K562 (cell line): Measurements from ENCODE around the gene KMT2E. TPM values are rescaled to one million over a fixed set of nuclear protein-coding genes. Genes with fewer than 3 reads are reported as not detected.

ENCODE experiments used
- BCOR ChIP-seq: fragments of 450-650 bp; IDR thresholded peaks from 2 replicates; pipeline ENCODE4 v1.6.1; 2016
- CCAR2 ChIP-seq: fragments of 200-400 bp; formaldehyde crosslinking; IDR thresholded peaks from 2 replicates; pipeline ENCODE4 v1.6.1; 2017; ENCODE audit warnings: mild to moderate bottlenecking, low read depth, low read length
- DDX20 ChIP-seq: fragments of 450-650 bp; IDR thresholded peaks from 2 replicates; pipeline ENCODE4 v1.6.1; 2016; ENCODE audit warnings: missing genetic modification characterization, low read depth, mild to moderate bottlenecking, missing compliant biosample characterization, moderate library complexity
- GABPB1 ChIP-seq: sonication (generic); formaldehyde crosslinking; IDR thresholded peaks from 2 replicates; pipeline ENCODE4 v1.8.0; 2022; ENCODE audit warnings: mild to moderate bottlenecking, missing genetic modification reagents
- GMEB1 ChIP-seq: fragments of 250-450 bp; sonication (Bioruptor Pico); IDR thresholded peaks from 2 replicates; pipeline ENCODE4 v1.4.0; 2020; ENCODE audit warnings: mild to moderate bottlenecking
- HMG20B ChIP-seq: fragments of 250-450 bp; sonication (Bioruptor Pico); IDR thresholded peaks from 2 replicates; pipeline ENCODE4 v1.5.0; 2021; ENCODE audit warnings: mild to moderate bottlenecking
- HNRNPLL ChIP-seq: fragments of 200-400 bp; formaldehyde crosslinking; IDR thresholded peaks from 2 replicates; pipeline ENCODE4 v1.6.1; 2017; ENCODE audit warnings: low read length, low read depth, mild to moderate bottlenecking; ENCODE audit not compliant: poor library complexity, severe bottlenecking
- KAT2B ChIP-seq: IDR thresholded peaks from one replicate; pipeline ENCODE4 v1.6.1; 2012; ENCODE audit warnings: low read depth, mild to moderate bottlenecking, control low read depth, inconsistent platforms, low read length, moderate library complexity
- KLF13 ChIP-seq: fragments of 450-650 bp; IDR thresholded peaks from 2 replicates; pipeline ENCODE4 v1.6.1; 2016; ENCODE audit warnings: missing genetic modification characterization, low read depth, mild to moderate bottlenecking, missing compliant biosample characterization, moderate library complexity, borderline replicate concordance
- LEF1 ChIP-seq: fragments of 450-650 bp; IDR thresholded peaks from 2 replicates; pipeline ENCODE4 v1.6.1; 2016; ENCODE audit warnings: mild to moderate bottlenecking
- MECOM ChIP-seq: fragments of 250-450 bp; sonication (Bioruptor Pico); IDR thresholded peaks from 2 replicates; pipeline ENCODE4 v1.8.0; 2022; ENCODE audit warnings: inconsistent platforms
- MED1 ChIP-seq: sonication (generic); formaldehyde crosslinking; IDR thresholded peaks from 2 replicates; pipeline ENCODE4 v1.8.1; 2023; ENCODE audit warnings: missing genetic modification reagents, borderline replicate concordance
- SMARCB1 ChIP-seq: IDR thresholded peaks from 2 replicates; pipeline ENCODE4 v1.6.1; 2011; ENCODE audit warnings: improper control_type of control experiment, low read depth; ENCODE audit not compliant: insufficient read length
- SREBF1 ChIP-seq: fragments of 150-350 bp; IDR thresholded peaks from 2 replicates; pipeline ENCODE4 v1.6.1; 2014; ENCODE audit warnings: antibody characterized with exemption, low read depth, low read length, borderline replicate concordance
- ZNF445 ChIP-seq: fragments of 250-450 bp; sonication (Bioruptor Pico); IDR thresholded peaks from 2 replicates; pipeline ENCODE4 v1.4.0; 2020; ENCODE audit warnings: low read depth, mild to moderate bottlenecking, moderate library complexity
- ZNF551 ChIP-seq: fragments of 250-450 bp; sonication (Bioruptor Pico); IDR thresholded peaks from 2 replicates; pipeline ENCODE4 v1.5.0; 2021; ENCODE audit warnings: mild to moderate bottlenecking, moderate library complexity
- polyA plus RNA-seq, 8 experiments: library from polyadenylated mRNA; depleted of rRNA in 4 of 8; stranded (reverse) in 5 of 8; unstranded in 3 of 8; fragments of >200 nt; fragmentation: Nextera tagmentation in 2 of 8; fragmentation: Illumina TruSeq in 1 of 8; extraction: Ambion mirVana in 2 of 8; extraction: Trizol in 1 of 8; gene quantifications; 2 replicates each; pipeline versions ENCODE4 v1.2.1 to v1.2.3, GENCODE V29; 2011 to 2014; ENCODE audit warnings: inconsistent platforms in 1 of 8, missing spikeins in 1 of 8
- total RNA-seq, 7 experiments: library from RNA; depleted of rRNA in 6 of 7; stranded (reverse); fragments of >200 nt in 6 of 7; fragmentation: Illumina TruSeq in 2 of 7; extraction: Trizol in 2 of 7; gene quantifications; 2 replicates each; pipeline versions ENCODE4 v1.2.1 to v1.2.3, GENCODE V29; 2011 to 2021; ENCODE audit warnings: low replicate concordance in 1 of 7
- TF ChIP-seq, protein P1 (sequence below), 2 experiments: fragments of 450-650 bp in 1 of 2; IDR thresholded peaks; 2 replicates each; pipeline ENCODE4 v1.6.1; 2011 to 2017; ENCODE audit warnings: low read depth in 2 of 2, antibody characterized with exemption in 1 of 2, borderline replicate concordance in 1 of 2, low read length in 1 of 2, mild to moderate bottlenecking in 1 of 2, mixed read lengths in 1 of 2; ENCODE audit not compliant: control insufficient read depth in 1 of 2
- TF ChIP-seq, protein P2 (sequence below): fragments of 450-650 bp; IDR thresholded peaks from 2 replicates; pipeline ENCODE4 v1.6.1; 2018; ENCODE audit not compliant: partially characterized antibody
- TF ChIP-seq, protein P3 (sequence below): fragments of 450-650 bp; formaldehyde crosslinking; IDR thresholded peaks from 2 replicates; pipeline ENCODE4 v1.4.0; 2020; ENCODE audit warnings: mild to moderate bottlenecking

KMT2E gene
- total and polyA plus RNA-seq, 9 of the 15 experiments (the other 6 are each of a cell fraction or from before 2014, with no cell fraction given), result 8.9 to 55.3 (median 38.1) TPM

GRCh38 chr7:105131033-105131656 lies 117.1 kb downstream of the KMT2E start (continued):
- TF ChIP-seq GMEB1 (CRISPR knock-in tag) (no peak), ZNF445 (CRISPR knock-in tag) (0 out of 2 replicates have a peak, but pooled peaks have one; percentile 60), CCAR2 (no peak), KAT2B (no peak), MECOM (CRISPR knock-in tag) (no peak; the same call in none of the 2 replicates), SREBF1 (no peak), DDX20 (tag) (no peak), MED1 (no peak), GABPB1 (no peak), HNRNPLL (no peak), HMG20B (CRISPR knock-in tag) (no peak), BCOR (no peak), KLF13 (tag) (no peak), LEF1 (peak; percentile 88; the same call in 1 of the 2 replicates), ZNF551 (no peak), SMARCB1 (no peak)
- TF ChIP-seq, protein P1, sequence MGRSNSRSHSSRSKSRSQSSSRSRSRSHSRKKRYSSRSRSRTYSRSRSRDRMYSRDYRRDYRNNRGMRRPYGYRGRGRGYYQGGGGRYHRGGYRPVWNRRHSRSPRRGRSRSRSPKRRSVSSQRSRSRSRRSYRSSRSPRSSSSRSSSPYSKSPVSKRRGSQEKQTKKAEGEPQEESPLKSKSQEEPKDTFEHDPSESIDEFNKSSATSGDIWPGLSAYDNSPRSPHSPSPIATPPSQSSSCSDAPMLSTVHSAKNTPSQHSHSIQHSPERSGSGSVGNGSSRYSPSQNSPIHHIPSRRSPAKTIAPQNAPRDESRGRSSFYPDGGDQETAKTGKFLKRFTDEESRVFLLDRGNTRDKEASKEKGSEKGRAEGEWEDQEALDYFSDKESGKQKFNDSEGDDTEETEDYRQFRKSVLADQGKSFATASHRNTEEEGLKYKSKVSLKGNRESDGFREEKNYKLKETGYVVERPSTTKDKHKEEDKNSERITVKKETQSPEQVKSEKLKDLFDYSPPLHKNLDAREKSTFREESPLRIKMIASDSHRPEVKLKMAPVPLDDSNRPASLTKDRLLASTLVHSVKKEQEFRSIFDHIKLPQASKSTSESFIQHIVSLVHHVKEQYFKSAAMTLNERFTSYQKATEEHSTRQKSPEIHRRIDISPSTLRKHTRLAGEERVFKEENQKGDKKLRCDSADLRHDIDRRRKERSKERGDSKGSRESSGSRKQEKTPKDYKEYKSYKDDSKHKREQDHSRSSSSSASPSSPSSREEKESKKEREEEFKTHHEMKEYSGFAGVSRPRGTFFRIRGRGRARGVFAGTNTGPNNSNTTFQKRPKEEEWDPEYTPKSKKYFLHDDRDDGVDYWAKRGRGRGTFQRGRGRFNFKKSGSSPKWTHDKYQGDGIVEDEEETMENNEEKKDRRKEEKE (IDR thresholded peaks at IDR 0.05; ENCODE audit: borderline replicate concordance in 1 of 2, control insufficient read depth in 1 of 2, low read depth in 2 of 2, low read length in 1 of 2), result no peak
- TF ChIP-seq, protein P2, sequence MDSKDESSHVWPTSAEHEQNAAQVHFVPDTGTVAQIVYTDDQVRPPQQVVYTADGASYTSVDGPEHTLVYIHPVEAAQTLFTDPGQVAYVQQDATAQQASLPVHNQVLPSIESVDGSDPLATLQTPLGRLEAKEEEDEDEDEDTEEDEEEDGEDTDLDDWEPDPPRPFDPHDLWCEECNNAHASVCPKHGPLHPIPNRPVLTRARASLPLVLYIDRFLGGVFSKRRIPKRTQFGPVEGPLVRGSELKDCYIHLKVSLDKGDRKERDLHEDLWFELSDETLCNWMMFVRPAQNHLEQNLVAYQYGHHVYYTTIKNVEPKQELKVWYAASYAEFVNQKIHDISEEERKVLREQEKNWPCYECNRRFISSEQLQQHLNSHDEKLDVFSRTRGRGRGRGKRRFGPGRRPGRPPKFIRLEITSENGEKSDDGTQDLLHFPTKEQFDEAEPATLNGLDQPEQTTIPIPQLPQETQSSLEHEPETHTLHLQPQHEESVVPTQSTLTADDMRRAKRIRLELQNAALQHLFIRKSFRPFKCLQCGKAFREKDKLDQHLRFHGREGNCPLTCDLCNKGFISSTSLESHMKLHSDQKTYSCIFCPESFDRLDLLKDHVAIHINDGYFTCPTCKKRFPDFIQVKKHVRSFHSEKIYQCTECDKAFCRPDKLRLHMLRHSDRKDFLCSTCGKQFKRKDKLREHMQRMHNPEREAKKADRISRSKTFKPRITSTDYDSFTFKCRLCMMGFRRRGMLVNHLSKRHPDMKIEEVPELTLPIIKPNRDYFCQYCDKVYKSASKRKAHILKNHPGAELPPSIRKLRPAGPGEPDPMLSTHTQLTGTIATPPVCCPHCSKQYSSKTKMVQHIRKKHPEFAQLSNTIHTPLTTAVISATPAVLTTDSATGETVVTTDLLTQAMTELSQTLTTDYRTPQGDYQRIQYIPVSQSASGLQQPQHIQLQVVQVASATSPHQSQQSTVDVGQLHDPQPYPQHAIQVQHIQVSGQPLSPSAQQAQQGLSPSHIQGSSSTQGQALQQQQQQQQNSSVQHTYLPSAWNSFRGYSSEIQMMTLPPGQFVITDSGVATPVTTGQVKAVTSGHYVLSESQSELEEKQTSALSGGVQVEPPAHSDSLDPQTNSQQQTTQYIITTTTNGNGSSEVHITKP, result peak; percentile 48
- TF ChIP-seq, protein P3, sequence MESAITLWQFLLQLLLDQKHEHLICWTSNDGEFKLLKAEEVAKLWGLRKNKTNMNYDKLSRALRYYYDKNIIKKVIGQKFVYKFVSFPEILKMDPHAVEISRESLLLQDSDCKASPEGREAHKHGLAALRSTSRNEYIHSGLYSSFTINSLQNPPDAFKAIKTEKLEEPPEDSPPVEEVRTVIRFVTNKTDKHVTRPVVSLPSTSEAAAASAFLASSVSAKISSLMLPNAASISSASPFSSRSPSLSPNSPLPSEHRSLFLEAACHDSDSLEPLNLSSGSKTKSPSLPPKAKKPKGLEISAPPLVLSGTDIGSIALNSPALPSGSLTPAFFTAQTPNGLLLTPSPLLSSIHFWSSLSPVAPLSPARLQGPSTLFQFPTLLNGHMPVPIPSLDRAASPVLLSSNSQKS, result no peak
